ENCODE results near the gene PPIAL4G. TPM values are rescaled to one million over a fixed set of nuclear protein-coding genes. Genes with fewer than 3 reads are reported as not detected.
"Not testable (repeated sequence)": the region's sequence is repeated elsewhere in the genome, so short reads cannot be mapped to it uniquely, and the experiment has no call there.

The PPIAL4G gene
- total RNA-seq, 1 donor from 2014 or later, result 0.08 TPM

GRCh38 chr1:148481134-148481533, 2.0 kb downstream of the PPIAL4G start:
- not testable (repeated sequence) for H3K9me3 Mint-ChIP-seq (ENCODE audit: unreplicated experiment); DNase-seq (ENCODE audit: low spot score); H3K27ac Mint-ChIP-seq (ENCODE audit: unreplicated experiment); H3K36me3 Mint-ChIP-seq (ENCODE audit: low read depth, unreplicated experiment); H3K4me3 Mint-ChIP-seq (ENCODE audit: unreplicated experiment); H3K4me1 Mint-ChIP-seq (ENCODE audit: unreplicated experiment); H3K27me3 Mint-ChIP-seq (ENCODE audit: unreplicated experiment)

GRCh38 chr1:148459694-148460093, 23.4 kb downstream of the PPIAL4G start:
- DNase-seq (ENCODE audit: low spot score); H3K27ac Mint-ChIP-seq (ENCODE audit: unreplicated experiment); H3K27me3 Mint-ChIP-seq (ENCODE audit: unreplicated experiment); H3K36me3 Mint-ChIP-seq (ENCODE audit: low read depth, unreplicated experiment); H3K4me3 Mint-ChIP-seq (ENCODE audit: unreplicated experiment); H3K9me3 Mint-ChIP-seq (ENCODE audit: unreplicated experiment); H3K4me1 Mint-ChIP-seq (ENCODE audit: unreplicated experiment): not testable (repeated sequence)

- not testable (repeated sequence) for H3K27ac Mint-ChIP-seq (ENCODE audit: unreplicated experiment); H3K4me1 Mint-ChIP-seq (ENCODE audit: unreplicated experiment); H3K36me3 Mint-ChIP-seq (ENCODE audit: low read depth, unreplicated experiment); H3K4me3 Mint-ChIP-seq (ENCODE audit: unreplicated experiment); H3K9me3 Mint-ChIP-seq (ENCODE audit: unreplicated experiment); H3K27me3 Mint-ChIP-seq (ENCODE audit: unreplicated experiment)
- peak; percentile 35 for DNase-seq (ENCODE audit: low spot score)
Measured at GRCh38 chr1:148458901-148459581, 24.1 kb downstream of the PPIAL4G start.

GRCh38 chr1:148458398-148458797, 24.7 kb downstream of the PPIAL4G start:
- Mint-ChIP-seq H3K4me3 (ENCODE audit: unreplicated experiment) (peak overlapping the region; percentile 93), H3K27ac (ENCODE audit: unreplicated experiment) (peak overlapping the region; percentile 97)
- H3K9me3 Mint-ChIP-seq (ENCODE audit: unreplicated experiment); H3K27me3 Mint-ChIP-seq (ENCODE audit: unreplicated experiment); H3K36me3 Mint-ChIP-seq (ENCODE audit: low read depth, unreplicated experiment); DNase-seq (ENCODE audit: low spot score); H3K4me1 Mint-ChIP-seq (ENCODE audit: unreplicated experiment): not testable (repeated sequence)

- not testable (repeated sequence) for H3K9me3 Mint-ChIP-seq (ENCODE audit: unreplicated experiment); H3K36me3 Mint-ChIP-seq (ENCODE audit: low read depth, unreplicated experiment); H3K4me1 Mint-ChIP-seq (ENCODE audit: unreplicated experiment); H3K4me3 Mint-ChIP-seq (ENCODE audit: unreplicated experiment); H3K27ac Mint-ChIP-seq (ENCODE audit: unreplicated experiment); H3K27me3 Mint-ChIP-seq (ENCODE audit: unreplicated experiment); DNase-seq (ENCODE audit: low spot score)
Measured at GRCh38 chr1:148452845-148453244, 30.3 kb downstream of the PPIAL4G start.

- not testable (repeated sequence) for H3K27me3 Mint-ChIP-seq (ENCODE audit: unreplicated experiment); H3K4me3 Mint-ChIP-seq (ENCODE audit: unreplicated experiment); H3K27ac Mint-ChIP-seq (ENCODE audit: unreplicated experiment); H3K9me3 Mint-ChIP-seq (ENCODE audit: unreplicated experiment); H3K4me1 Mint-ChIP-seq (ENCODE audit: unreplicated experiment); DNase-seq (ENCODE audit: low spot score); H3K36me3 Mint-ChIP-seq (ENCODE audit: low read depth, unreplicated experiment)
Measured at GRCh38 chr1:148439654-148440325, 43.3 kb downstream of the PPIAL4G start.

GRCh38 chr1:148435406-148435805, 47.7 kb downstream of the PPIAL4G start:
- H3K4me1 Mint-ChIP-seq (ENCODE audit: unreplicated experiment), result peaks cover 3% of the 10 kb centered on the region

More at GRCh38 chr1:148435406-148435805, 47.7 kb downstream of the PPIAL4G start:
- Mint-ChIP-seq H3K9me3 (ENCODE audit: unreplicated experiment) (no peaks in the 10 kb centered on the region), H3K36me3 (ENCODE audit: low read depth, unreplicated experiment) (peaks cover 10% of the 10 kb centered on the region), H3K4me3 (ENCODE audit: unreplicated experiment) (no peak overlapping the region), H3K27me3 (ENCODE audit: unreplicated experiment) (no peaks in the 10 kb centered on the region), H3K27ac (ENCODE audit: unreplicated experiment) (no peak overlapping the region)
- no peak for DNase-seq (ENCODE audit: low spot score)
- no peak for TF ChIP-seq CTCF (IDR thresholded peaks at IDR 0.05; ENCODE audit: unreplicated experiment)
